Fibroblast of peridontal ligament (primary cell): ENCODE results near the gene FBXW11.
"Not testable (repeated sequence)": the region's sequence is repeated elsewhere in the genome, so short reads cannot be mapped to it uniquely, and the experiment has no call there.

ENCODE experiments used
- DNase-seq: peaks from one replicate; pipeline ENCODE4 v3.0.0-alpha.2; 2010; ENCODE audit errors: extremely low read depth

The FBXW11 gene

GRCh38 chr5:171984748-171985419 lies 21.6 kb downstream of the FBXW11 start:
- peak; percentile 65 for DNase-seq

GRCh38 chr5:171981847-171982246 lies 24.6 kb downstream of the FBXW11 start:
- DNase-seq = no peak

- DNase-seq = no peak
Measured at GRCh38 chr5:171980792-171981191, 25.6 kb downstream of the FBXW11 start.

- no peak for DNase-seq
Measured at GRCh38 chr5:171979606-171980005, 26.8 kb downstream of the FBXW11 start.

GRCh38 chr5:171978519-171978918 lies 27.9 kb downstream of the FBXW11 start:
- DNase-seq = no peak

GRCh38 chr5:171978016-171978415 lies 28.4 kb downstream of the FBXW11 start:
- no peak for DNase-seq

GRCh38 chr5:171977244-171977950 lies 29.0 kb downstream of the FBXW11 start:
- DNase-seq = not testable (repeated sequence)

- DNase-seq = no peak
Measured at GRCh38 chr5:171975877-171976667, 30.4 kb downstream of the FBXW11 start.

- no peak for DNase-seq
Measured at GRCh38 chr5:171975262-171975876, 31.1 kb downstream of the FBXW11 start.

- DNase-seq = no peak
Measured at GRCh38 chr5:171970826-171971225, 35.6 kb downstream of the FBXW11 start.

GRCh38 chr5:171969288-171969880 lies 37.1 kb downstream of the FBXW11 start:
- peak; percentile 32 for DNase-seq

- DNase-seq = no peak
Measured at GRCh38 chr5:171968531-171968930, 37.9 kb downstream of the FBXW11 start.

- no peak for DNase-seq
Measured at GRCh38 chr5:171966964-171967363, 39.5 kb downstream of the FBXW11 start.

GRCh38 chr5:171966270-171966669 lies 40.2 kb downstream of the FBXW11 start:
- no peak for DNase-seq

GRCh38 chr5:171965745-171966144 lies 40.7 kb downstream of the FBXW11 start:
- no peak for DNase-seq

GRCh38 chr5:171963416-171963815 lies 43.0 kb downstream of the FBXW11 start:
- DNase-seq = no peak

- no peak for DNase-seq
Measured at GRCh38 chr5:171961117-171961516, 45.3 kb downstream of the FBXW11 start.

- no peak for DNase-seq
Measured at GRCh38 chr5:171957591-171958251, 48.7 kb downstream of the FBXW11 start.

GRCh38 chr5:171956887-171957495 lies 49.4 kb downstream of the FBXW11 start:
- DNase-seq = no peak

- DNase-seq = no peak
Measured at GRCh38 chr5:171956314-171956713, 50.1 kb downstream of the FBXW11 start.

GRCh38 chr5:171955761-171956160 lies 50.7 kb downstream of the FBXW11 start:
- DNase-seq = no peak
